Embryonic facial prominence (tissue), 1 donor: ENCODE results near the gene C11orf52.

Source experiments
- DNase-seq: peaks from one replicate; pipeline ENCODE4 v3.0.0-alpha.2; 2016; ENCODE audit errors: extremely low spot score

C11orf52 gene

DNA sequence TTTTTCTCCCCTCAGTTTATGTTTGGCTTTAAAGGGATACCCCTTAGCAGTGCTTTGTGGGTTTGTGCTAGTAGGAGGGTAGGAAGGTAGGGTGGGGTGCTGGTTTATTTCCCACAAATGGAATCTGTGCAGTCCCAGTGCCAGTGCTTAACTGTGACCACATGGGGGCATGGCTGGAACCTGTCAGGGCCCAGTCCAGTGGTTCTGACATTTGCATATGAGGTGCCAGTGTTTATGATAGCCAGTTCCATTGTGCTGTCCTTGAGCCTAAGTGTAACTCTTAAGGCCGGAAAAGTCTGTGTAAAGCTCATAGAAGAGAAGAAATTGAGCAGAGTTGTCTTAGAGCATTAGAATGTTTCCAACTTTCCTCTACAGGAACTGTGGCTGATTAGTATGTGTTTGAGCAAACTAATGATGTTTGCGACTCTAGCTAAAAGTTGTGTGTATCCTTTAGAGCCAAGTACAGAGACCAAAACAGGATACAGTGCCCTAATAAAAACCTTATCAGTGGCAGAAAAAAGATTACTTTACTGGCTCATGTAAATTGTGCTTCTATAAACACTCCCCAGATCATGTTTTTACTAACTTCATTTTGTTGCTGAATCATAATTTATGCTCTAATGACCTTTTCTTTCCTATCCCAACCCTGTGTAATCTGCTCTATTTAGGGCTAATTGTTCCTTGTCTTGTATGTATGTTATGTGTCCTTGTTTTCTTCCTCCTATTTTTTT lies 56.5 kb downstream of the C11orf52 start:
- no peak for DNase-seq

GRCh38 chr11:111976119-111976766 lies 57.5 kb downstream of the C11orf52 start:
- DNase-seq, result no peak
